IMR-90 (cell line): Measurements from ENCODE around the gene ATP9B. TPM values are rescaled to one million over a fixed set of nuclear protein-coding genes. Genes with fewer than 3 reads are reported as not detected.

Experiments used
- ATAC-seq: fragments of 200-7000 bp; cut with Tn5 transposase; 2 replicates; pipeline ENCODE4 v1.9.1; 2020; ENCODE audit warnings: low read depth, mild to moderate bottlenecking, moderate library complexity
- BruUV-seq: library from RNA; stranded (reverse); fragments of 400-500 nt; replicated peaks from 2 replicates; lab custom pipeline; 2021; lab: Mats Ljungman, UMichigan
- CTCF ChIA-PET: fragments of 300-600 bp; formaldehyde crosslinking; extraction: SDS; loops from one replicate; lab custom pipeline; 2021; ENCODE audit warnings: antibody characterized with exemption; lab: Yijun Ruan, JAX
- POLR2A ChIA-PET: fragments of 300-600 bp; sonication (Branson Sonifier 250); formaldehyde crosslinking; loops from one replicate; lab custom pipeline; 2022; ENCODE audit warnings: antibody characterized with exemption; ENCODE audit not compliant: unreplicated experiment; lab: Charles Lee
- DNase-seq: peaks from one replicate; pipeline ENCODE4 v3.0.0; 2013
- H2AFZ ChIP-seq: replicated peaks from 2 replicates; pipeline ENCODE3; 2013; ENCODE audit warnings: low read length, mild to moderate bottlenecking; ENCODE audit not compliant: poor library complexity
- H2AK5ac ChIP-seq: 2 replicates; pipeline ENCODE4 v1.6.1; 2013; ENCODE audit warnings: low read depth, low read length, inconsistent platforms
- H2AK9ac ChIP-seq: replicated peaks from 2 replicates; pipeline ENCODE3; 2013; ENCODE audit warnings: mild to moderate bottlenecking, low read depth, low read length, moderate library complexity; ENCODE audit not compliant: poor library complexity
- H2BK120ac ChIP-seq: 2 replicates; pipeline ENCODE4 v1.6.1; 2013; ENCODE audit warnings: low read depth, low read length, inconsistent platforms
- H2BK15ac ChIP-seq: 3 replicates; pipeline ENCODE4 v1.6.1; 2013; ENCODE audit warnings: low read depth, low read length, inconsistent platforms
- H2BK20ac ChIP-seq: 2 replicates; pipeline ENCODE4 v1.6.1; 2013; ENCODE audit warnings: low read depth, mild to moderate bottlenecking, inconsistent platforms, low read length, moderate library complexity
- H2BK5ac ChIP-seq: 2 replicates; pipeline ENCODE4 v1.6.1; 2013; ENCODE audit warnings: mild to moderate bottlenecking, low read depth, low read length, inconsistent platforms; ENCODE audit not compliant: poor library complexity, severe bottlenecking
- H3K14ac ChIP-seq: replicated peaks from 2 replicates; pipeline ENCODE4 v1.6.1; 2013; ENCODE audit warnings: low read depth, low read length, inconsistent platforms
- H3K18ac ChIP-seq: 2 replicates; pipeline ENCODE4 v1.6.1; 2013; ENCODE audit warnings: low read depth, low read length, control low read depth
- H3K23ac ChIP-seq: 2 replicates; pipeline ENCODE4 v1.6.1; 2013; ENCODE audit warnings: low read depth, low read length, inconsistent platforms
- H3K27ac ChIP-seq: 2 replicates; pipeline ENCODE4 v1.5.1; 2013; ENCODE audit warnings: mild to moderate bottlenecking, control low read depth, low read length; ENCODE audit not compliant: insufficient read depth
- H3K27me3 ChIP-seq: 2 replicates; pipeline ENCODE4 v1.6.1; 2013; ENCODE audit warnings: low read length; ENCODE audit not compliant: control insufficient read depth, insufficient read depth
- H3K36me3 ChIP-seq: 2 replicates; pipeline ENCODE4 v1.6.1; 2013; ENCODE audit warnings: low read length, mixed read lengths; ENCODE audit not compliant: control insufficient read depth, insufficient read depth
- H3K4ac ChIP-seq: 2 replicates; pipeline ENCODE4 v1.6.1; 2013; ENCODE audit warnings: low read depth, low read length, inconsistent platforms
- H3K4me1 ChIP-seq: 2 replicates; pipeline ENCODE4 v1.6.1; 2013; ENCODE audit warnings: low read length, mixed read lengths; ENCODE audit not compliant: control insufficient read depth, insufficient read depth
- H3K4me2 ChIP-seq: 2 replicates; pipeline ENCODE4 v1.6.1; 2013; ENCODE audit warnings: low read depth, mild to moderate bottlenecking, control low read depth, low read length, moderate library complexity
- H3K4me3 ChIP-seq: 2 replicates; pipeline ENCODE4 v1.5.1; 2013; ENCODE audit warnings: low read depth, mild to moderate bottlenecking, control low read depth, low read length, moderate library complexity; ENCODE audit not compliant: insufficient read depth
- H3K56ac ChIP-seq: 2 replicates; pipeline ENCODE4 v1.6.1; 2013; ENCODE audit warnings: low read length, inconsistent platforms; ENCODE audit not compliant: insufficient read depth; ENCODE audit errors: extremely low read depth
- H3K79me1 ChIP-seq, 2 experiments: 2 replicates each; pipeline ENCODE4 v1.6.1; 2013; ENCODE audit warnings: low read length in 2 of 2, inconsistent platforms in 1 of 2, low read depth in 1 of 2
- H3K9ac ChIP-seq: 2 replicates; pipeline ENCODE4 v1.6.1; 2013; ENCODE audit warnings: low read depth, low read length, control low read depth
- H3K9me1 ChIP-seq: 2 replicates; pipeline ENCODE4 v1.6.1; 2013; ENCODE audit warnings: low read length, inconsistent platforms; ENCODE audit not compliant: insufficient read depth
- H3K9me3 ChIP-seq: 2 replicates; pipeline ENCODE4 v1.6.1; 2013; ENCODE audit warnings: low read length; ENCODE audit not compliant: control insufficient read depth, insufficient read depth
- H4K20me1 ChIP-seq: 2 replicates; pipeline ENCODE4 v1.6.1; 2013; ENCODE audit warnings: low read length, inconsistent platforms; ENCODE audit not compliant: insufficient read depth
- H4K5ac ChIP-seq: 2 replicates; pipeline ENCODE4 v1.6.1; 2013; ENCODE audit warnings: mild to moderate bottlenecking, low read depth, low read length, control low read depth
- H4K8ac ChIP-seq, 2 experiments: 2 replicates each; pipeline ENCODE4 v1.6.1; 2013; ENCODE audit warnings: low read depth in 2 of 2, low read length in 2 of 2, control low read depth in 1 of 2, inconsistent platforms in 1 of 2
- H4K91ac ChIP-seq: 2 replicates; pipeline ENCODE4 v1.6.1; 2013; ENCODE audit warnings: low read depth, low read length, inconsistent platforms; ENCODE audit not compliant: insufficient read depth
- CEBPB ChIP-seq: IDR thresholded peaks from 2 replicates; pipeline ENCODE4 v1.6.1; 2012; ENCODE audit warnings: low read depth, low read length, improper control_type of control experiment
- FOS ChIP-seq: fragments of 150-350 bp; IDR thresholded peaks from 2 replicates; pipeline ENCODE4 v1.6.1; 2016; ENCODE audit warnings: low read depth, low read length
- MAFK ChIP-seq: IDR thresholded peaks from 2 replicates; pipeline ENCODE4 v1.6.1; 2012; ENCODE audit warnings: low read depth, low read length, improper control_type of control experiment
- RFX5 ChIP-seq: IDR thresholded peaks from 2 replicates; pipeline ENCODE4 v1.8.0; 2012; ENCODE audit warnings: low read depth, mild to moderate bottlenecking, low read length, moderate library complexity
- USF2 ChIP-seq: fragments of 150-350 bp; IDR thresholded peaks from 2 replicates; pipeline ENCODE4 v1.6.1; 2017; ENCODE audit warnings: mild to moderate bottlenecking, antibody characterized with exemption, low read length, low read depth
- WGBS, 2 experiments: methylation state at CpG; one replicate each; pipeline versions ENCODE4 v1.1.5 to v1.1.7; 2013; ENCODE audit warnings: missing lambda C conversion rate in 2 of 2; ENCODE audit not compliant: insufficient read length in 1 of 2; ENCODE audit errors: extremely low coverage in 2 of 2; 5-methylcytosine and 5-hydroxymethylcytosine counted together
- dilution Hi-C: fragments of 300-500 bp; cut with HindIII; formaldehyde crosslinking; loops from one replicate; pipeline ENCODE4 v1.14.3; 2018; ENCODE audit warnings: low sequenced_read_pairs; ENCODE audit not compliant: unreplicated experiment
- in situ Hi-C: fragments of 300-500 bp; cut with MboI; formaldehyde crosslinking; loops from 3 replicates; pipeline ENCODE4 v1.14.3; 2019; ENCODE audit warnings: low sequenced_read_pairs, inconsistent platforms, mixed read lengths
- intact Hi-C: fragments of 100-400 bp; cut with micrococcal nuclease; formaldehyde crosslinking; loops from 2 replicates; pipeline ENCODE4 v1.10.0; 2022
- polyA plus RNA-seq, 3 experiments: library from polyadenylated mRNA; depleted of rRNA; stranded (reverse); fragments of >200 nt; gene quantifications; 2 replicates each; pipeline ENCODE4 v1.2.3, GENCODE V29; 2012; ENCODE audit warnings: low replicate concordance in 1 of 3
- total RNA-seq: library from RNA; depleted of rRNA; stranded (reverse); fragments of >200 nt; gene quantifications from 2 replicates; pipeline ENCODE4 v1.2.3, GENCODE V29; 2012

Gene ATP9B
- total and polyA plus RNA-seq, 2 of the 4 experiments (the other 2 are of a cell fraction), result 11.0 to 11.5 TPM

DNA sequence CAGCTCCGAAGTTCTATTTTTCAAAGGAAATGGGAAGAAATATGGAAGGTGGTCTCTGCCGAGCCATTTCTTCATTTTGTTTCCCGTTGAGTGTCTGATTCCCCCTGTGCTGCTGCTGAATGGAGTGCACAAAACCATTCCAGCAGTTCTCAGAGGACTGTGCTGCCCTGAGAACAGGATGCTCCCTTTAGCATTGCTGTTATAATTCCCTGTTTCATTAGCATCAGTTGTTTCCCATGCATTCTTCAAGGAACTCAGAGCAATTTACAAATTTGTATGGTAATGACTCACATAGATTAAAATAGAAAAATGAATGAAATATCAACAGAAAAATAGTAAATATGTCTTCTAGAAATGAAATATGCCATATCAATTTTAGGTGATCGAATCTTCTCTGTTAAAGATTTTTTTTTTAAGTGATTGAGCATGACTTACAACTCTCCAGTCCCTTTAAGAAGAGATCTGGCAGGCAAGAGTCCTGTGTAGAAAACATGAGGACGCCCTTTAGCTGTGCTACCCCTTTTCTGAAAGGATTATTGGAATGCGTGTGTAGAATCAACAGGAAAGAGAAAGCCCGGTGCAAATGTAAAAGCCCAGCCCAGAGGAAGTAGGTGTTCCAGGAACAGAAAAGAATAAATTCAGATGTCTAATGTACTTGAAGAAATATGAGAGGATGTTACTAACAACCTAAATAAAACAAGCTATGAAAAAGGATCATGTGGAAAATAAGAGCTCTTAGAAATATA lies 118.5 kb downstream of the ATP9B start:
- no peak overlapping the region for H2AK9ac ChIP-seq
- H3K9me3 ChIP-seq, result no peaks in the 10 kb centered on the region
- H2AFZ ChIP-seq, result no peak overlapping the region
- H3K9ac ChIP-seq, result no peak overlapping the region
- H2BK20ac ChIP-seq, result no peak overlapping the region
- H4K5ac ChIP-seq, result no peak overlapping the region
- no peak overlapping the region for H2AK5ac ChIP-seq
- peaks cover 3% of the 10 kb centered on the region for H3K36me3 ChIP-seq
- in situ Hi-C loops (no loop called here), dilution Hi-C loops (no loop called here), intact Hi-C loops (no loop called here)
- 80% methylated on average over 1 of the region's 7 CpGs; no CpG with 5 or more reads in 1 of the 2 experiments for WGBS, 2 experiments
- ChIA-PET CTCF (no interaction called here), POLR2A (no interaction called here)
- peaks cover 3% of the 10 kb centered on the region for H3K4me1 ChIP-seq
- 0 out of 4 replicates have a peak, but pooled peaks cover 0 to 3% of the 10 kb centered on the region in 2 experiments for H3K79me1 ChIP-seq
- no peak overlapping the region for H2BK5ac ChIP-seq
- no peak overlapping the region for H3K18ac ChIP-seq
- no peak overlapping the region for H3K4me3 ChIP-seq
- H3K9me1 ChIP-seq, result peaks cover 7% of the 10 kb centered on the region
- ATAC-seq (no peak), DNase-seq (no peak)
- no peak overlapping the region for H4K91ac ChIP-seq
- H4K20me1 ChIP-seq, result no peaks in the 10 kb centered on the region
- no peak overlapping the region for H3K27ac ChIP-seq
- H3K14ac ChIP-seq, result no peak overlapping the region
- TF ChIP-seq RFX5 (no peak), CEBPB (no peak), USF2 (no peak), MAFK (no peak), FOS (no peak)
- no peak overlapping the region for H4K8ac ChIP-seq
- H3K56ac ChIP-seq, result no peak overlapping the region
- H3K4ac ChIP-seq, result no peak overlapping the region
- no peak overlapping the region for H2BK15ac ChIP-seq
- H2BK120ac ChIP-seq, result no peak overlapping the region
- no peaks in the 10 kb centered on the region for H3K27me3 ChIP-seq
- no peak overlapping the region for H3K4me2 ChIP-seq
- no peak overlapping the region for H3K23ac ChIP-seq
- no TSS peak for BruUV-seq
